Measurements from ENCODE around the gene CCBE1.
"Not testable (repeated sequence)": the region's sequence is repeated elsewhere in the genome, so short reads cannot be mapped to it uniquely, and the experiment has no call there.

CCBE1 gene

DNA sequence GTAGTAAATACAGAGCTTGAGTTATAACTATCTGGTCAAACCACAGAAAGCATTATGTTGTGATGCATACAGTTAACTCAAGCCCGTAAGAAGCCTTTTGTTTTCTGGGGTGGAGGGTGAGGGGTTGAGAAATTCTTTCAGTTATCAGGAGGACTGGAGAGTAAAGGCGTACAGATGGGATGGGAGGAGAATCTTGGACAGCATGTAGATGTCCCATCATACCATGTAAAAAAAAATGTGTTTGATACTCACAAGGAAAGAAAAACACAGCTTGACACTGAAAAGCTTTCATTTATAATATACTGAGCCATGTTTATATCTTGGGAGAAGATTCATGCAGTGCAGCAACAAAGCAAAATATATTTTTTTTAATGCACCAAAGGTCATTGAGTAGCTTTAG lies 12.4 kb downstream of the CCBE1 start:
- DNase-seq (ENCODE audit: low read depth, low spot score) = no peak

DNA sequence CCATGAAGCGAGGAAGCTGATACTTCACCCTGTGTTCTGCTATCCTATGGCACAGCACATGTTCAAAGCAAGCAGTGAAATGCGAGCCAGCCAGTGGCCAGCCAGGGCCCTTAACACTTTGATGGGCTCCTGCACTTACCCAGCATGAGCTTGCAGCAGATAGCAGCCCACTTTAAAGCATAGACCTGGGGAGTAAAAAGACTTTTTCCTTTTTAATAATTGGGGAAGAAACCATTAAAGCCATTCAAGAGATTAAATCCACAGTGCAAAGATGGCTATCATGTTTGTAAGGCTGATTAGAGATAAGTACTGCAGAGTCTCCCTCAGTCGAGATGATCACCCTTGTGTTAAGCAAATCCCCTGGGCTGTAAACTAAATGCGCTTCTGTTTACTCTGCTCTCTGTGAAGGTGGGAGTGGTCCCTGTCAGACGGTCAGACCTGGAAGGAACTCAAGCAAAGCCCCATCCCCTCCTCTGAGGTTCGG lies 15.7 kb downstream of the CCBE1 start:
- DNase-seq (ENCODE audit: low read depth, low spot score) = no peak

DNA sequence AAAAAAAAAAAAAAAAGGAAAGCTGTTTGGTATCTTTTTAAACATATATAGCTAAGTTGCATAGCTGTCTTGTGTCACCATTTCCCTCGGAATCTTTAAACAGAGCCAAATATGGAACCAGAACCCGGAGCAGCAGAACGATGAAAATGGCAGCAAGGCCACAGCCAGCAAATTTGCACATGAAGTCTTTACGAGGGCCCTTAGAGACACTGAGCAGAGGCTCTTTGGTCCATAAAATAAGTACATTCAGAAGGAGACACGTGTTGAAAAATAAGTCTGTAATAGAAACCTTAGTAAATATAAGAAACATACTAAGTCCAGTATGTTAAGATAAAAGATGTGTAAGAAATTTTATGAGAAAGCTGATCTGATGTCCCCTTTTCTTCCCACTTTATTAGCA lies 16.2 kb downstream of the CCBE1 start:
- no peak for DNase-seq (ENCODE audit: low read depth, low spot score)

DNA sequence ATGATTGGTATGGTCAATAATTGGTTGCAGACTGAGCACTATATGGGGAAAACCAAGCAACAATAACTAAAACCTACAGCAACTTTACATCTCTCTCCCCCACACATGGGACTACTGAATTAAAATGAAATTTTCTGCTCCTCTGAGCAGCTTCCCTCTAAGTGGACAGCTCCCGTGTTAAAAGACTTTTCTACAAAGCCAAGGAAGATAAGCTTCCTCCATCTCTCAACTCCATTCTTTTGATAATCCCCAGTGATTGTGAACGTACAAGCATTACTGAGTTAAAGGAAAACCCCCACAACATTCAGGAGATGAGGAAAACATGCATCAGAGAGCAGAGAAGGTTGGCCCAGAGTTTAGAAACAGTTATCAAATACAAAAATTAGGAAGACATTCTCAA lies 21.9 kb downstream of the CCBE1 start:
- DNase-seq (ENCODE audit: low read depth, low spot score) = no peak

DNA sequence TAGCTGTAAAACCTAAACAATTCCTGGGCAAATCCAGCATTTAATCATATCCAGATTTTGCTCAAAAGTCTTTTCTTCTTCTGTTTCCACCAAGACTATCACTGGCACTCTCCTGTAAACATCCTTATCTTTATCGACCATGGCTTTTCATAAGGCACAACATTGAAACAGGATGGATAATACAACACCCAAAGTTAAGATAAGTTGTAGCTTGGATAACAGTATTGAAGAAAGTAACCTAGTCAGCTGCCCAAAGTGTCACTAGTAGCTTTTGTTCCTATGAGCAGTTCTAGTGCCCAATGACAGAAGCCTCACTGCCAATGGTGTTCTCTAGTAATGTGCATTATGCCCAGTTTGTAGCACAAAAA lies 22.3 kb downstream of the CCBE1 start:
- DNase-seq (ENCODE audit: low read depth, low spot score) = no peak

DNA sequence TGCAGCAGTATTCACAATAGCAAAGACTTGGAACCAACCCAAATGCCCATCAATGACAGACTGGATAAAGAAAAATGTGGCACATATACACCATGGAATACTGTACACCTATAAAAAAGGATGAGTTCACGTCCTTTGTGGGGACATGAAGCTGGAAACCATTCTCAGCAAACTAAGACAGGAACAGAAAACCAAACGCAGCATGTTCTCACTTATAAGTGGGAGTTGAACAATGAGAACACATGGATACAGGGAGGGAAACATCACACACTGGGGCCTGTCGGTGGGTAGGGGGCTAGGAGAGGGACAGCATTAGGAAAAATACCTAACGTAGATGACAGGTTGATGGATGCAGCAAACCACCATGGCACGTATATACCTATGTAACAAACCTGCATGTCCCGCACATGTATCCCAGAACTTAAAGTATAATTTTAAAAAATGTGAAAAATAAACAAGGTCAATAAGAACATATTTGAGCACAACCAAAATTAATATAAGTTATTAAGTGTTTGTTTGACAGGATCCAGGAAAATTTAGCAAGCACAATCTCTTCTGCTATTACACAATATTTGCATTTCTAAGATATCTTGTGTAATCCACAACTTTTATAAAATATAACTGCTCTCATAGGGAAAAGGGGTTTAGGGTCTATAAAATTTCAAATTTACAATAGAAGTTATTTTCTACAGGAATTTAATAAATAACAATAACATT lies 22.9 kb downstream of the CCBE1 start:
- no peak for DNase-seq (ENCODE audit: low read depth, low spot score)

DNA sequence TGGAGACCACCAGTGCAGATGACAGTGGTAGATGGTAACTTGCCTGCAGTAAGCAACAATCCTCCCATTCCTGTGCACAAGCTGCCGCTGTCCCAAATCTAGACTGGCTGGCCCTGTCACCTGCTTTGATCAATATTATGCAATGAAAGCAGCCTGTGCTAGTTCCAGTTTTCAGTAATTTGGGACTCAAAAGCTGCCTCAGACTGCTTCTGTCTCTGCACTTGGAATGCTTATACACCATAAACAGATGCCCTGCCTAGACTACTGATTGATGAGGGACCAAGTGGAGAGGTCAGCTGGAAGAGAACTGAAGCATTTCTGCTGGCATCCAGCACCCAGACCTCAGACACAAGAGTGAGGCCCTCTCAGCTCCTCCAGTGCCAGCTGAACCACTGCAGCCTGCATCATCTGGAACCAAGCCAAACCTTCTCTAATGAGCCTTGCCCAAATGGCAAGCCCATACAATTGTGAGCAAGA lies 24.9 kb downstream of the CCBE1 start:
- no peak for DNase-seq (ENCODE audit: low read depth, low spot score)

DNA sequence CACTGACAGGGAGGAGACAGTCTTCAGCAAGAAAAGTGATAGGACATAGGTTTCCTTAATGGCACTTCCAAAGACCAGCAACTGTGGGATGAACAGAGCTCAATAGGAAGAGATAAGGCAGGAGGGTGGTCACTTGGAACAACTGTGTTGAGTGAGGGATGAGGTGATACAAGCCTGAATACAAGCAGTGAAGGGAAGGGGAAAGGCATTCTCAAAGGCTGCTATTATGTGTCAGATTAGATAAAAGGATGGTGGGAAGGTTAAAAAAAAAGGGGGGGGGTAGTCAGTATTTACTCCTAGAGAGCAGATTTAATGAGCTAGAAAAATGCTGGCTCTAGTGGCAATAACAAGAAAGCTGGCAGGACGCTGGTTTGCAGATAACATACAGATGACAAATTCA lies 25.7 kb downstream of the CCBE1 start:
- no peak for DNase-seq (ENCODE audit: low read depth, low spot score)

DNA sequence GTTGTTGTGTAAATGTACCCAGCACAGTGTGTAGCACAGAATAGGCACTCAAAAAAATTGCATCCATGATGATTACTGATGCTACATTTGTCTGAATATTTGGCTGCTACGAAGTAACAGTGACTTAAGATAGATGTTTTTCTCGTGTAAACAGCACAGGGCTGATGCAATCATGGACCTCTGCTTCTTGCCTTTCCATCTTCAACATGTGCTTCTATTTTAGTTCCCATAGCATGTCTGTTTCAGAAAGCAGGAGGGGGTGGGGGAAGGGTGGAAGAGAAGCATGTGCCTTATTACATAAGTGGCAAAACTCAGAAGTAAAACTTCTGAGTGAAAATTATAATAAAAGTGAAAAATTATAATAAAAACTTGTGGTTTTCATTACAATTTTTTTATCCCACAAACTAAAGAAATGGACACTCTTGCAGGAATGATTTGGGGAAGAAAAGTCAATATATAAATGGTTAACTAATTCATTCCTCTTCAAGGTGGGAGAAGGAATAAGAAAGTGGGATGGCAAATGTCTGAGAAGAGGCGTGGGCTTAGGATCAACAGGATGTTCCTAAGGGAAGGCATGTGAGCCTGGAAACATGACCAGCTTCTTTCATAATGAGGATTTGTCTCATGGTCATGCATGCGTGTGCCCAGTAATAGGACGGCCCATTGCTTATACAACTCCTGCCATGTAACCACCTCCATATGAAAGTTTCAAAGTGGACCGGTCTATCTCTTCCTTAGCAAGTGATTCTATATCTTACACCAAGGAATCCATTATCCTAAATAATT lies 27.2 kb downstream of the CCBE1 start:
- DNase-seq (ENCODE audit: low read depth, low spot score) = no peak

DNA sequence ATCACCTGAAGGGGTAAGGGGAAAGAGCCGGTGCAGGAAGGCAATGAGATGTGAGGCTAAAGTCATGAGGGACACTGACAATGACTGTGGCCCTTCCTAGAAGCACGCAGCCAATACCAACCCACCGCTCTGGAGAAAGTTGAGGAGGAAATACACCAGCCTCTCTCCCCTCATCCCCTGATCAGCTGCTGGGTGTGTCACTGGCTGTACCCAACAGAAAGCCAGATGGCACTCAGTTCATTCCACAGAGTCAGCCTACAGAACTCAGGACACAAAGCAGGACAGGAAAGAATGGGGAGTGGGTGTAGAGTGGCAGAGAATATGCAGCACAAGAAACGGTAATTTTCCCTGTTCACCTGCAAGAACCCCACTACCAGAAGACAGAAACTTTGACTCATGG lies 29.7 kb downstream of the CCBE1 start:
- no peak for DNase-seq (ENCODE audit: low read depth, low spot score)

DNA sequence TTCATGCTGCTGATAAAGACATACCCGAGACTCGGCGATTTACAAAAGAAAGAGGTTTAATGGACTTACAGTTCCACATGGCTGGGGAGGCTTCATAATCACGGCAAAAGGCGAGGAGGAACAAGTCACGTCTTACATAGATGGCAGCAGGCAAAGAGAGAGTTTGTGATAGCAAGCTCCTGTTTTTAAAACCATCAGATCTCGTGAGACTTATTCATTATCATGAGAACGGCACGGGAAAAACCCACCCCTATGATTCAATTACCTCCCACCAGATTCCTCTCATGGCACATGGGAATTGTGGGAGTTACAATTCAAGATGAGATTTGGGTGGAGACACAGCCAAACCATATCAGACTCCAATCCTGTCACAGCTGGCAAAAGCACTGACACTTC lies 31.2 kb downstream of the CCBE1 start:
- not testable (repeated sequence) for DNase-seq (ENCODE audit: low read depth, low spot score)

DNA sequence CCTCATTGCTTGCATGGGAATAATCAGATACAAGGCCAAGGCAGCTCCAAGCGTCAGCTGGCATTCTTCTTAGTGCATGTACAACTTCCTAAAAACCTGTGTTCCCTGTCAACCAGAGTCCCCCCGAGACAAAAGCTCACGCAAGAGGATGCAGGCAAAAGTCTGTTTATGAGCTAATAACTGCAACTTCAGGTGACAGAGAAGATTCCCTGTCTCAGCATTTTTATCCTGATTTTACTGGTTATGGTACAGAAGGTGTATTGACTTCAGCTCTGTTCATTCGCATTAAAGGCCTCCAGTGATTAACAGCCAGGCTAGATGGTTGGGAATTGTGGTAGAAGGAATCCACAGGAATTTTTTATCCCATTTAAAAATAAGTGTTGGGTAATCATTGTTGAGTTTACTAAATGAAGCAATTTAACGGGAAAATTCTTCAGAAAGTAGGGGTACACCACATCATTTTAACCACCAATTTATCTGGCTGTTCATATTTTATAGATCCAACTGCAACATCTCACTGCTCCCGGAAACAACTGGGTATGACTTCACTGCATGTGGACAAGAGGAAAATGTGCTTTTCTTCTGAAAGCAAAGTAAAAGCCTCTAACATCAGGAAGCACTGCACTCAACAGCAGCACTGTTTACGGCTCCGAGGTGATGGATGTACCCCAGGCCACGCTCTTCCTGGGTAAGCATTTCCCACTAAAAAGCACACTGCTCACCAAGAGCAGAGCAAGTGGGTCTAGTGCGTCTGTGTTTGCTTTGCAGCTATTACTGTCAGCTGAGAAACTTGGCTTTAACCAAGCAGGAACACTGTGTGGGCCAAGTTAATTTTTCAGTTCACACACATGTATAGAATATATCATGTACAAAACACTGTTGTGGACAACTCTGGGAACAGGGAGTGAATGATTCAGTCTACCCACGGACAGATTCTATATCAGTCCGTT lies 31.9 kb downstream of the CCBE1 start:
- no peak for DNase-seq (ENCODE audit: low read depth, low spot score)

DNA sequence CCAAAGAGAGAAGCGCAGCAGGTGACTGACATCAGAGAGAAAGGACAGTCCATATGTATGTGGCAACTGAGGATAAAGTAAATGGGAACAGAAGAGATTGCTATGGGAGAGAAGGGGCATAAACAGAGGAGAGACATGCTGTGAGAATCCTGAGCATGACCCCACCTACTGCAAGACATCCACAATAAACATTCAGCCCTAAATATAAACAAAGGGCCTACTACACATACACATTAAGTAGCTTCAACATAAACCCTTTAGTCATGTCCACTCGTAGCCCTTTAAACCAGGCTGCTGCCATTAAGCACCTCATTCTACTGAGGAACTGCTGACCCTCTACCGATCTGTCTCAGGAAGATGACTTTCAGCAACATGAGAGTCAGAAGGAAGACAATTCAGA lies 32.9 kb downstream of the CCBE1 start:
- no peak for DNase-seq (ENCODE audit: low read depth, low spot score)

DNA sequence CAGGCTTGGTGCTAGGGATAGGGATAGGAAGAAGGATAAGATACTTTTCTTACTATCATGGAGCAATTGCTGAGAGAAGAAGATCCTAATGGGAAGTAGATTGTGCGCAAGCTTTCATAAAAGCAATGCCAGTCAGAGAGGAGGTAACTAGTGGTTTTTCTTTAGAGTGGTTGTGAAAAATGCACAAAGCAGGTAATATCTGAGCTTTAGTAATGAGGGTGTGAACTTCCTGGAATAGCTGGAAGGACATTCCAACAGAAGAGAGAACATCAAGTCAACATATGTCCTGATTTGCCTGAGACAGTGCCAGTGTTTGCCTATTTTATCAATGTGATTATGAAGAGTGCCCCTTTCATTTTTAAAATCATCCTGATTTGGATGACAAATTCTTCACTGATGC lies 34.1 kb downstream of the CCBE1 start:
- no peak for DNase-seq (ENCODE audit: low read depth, low spot score)

DNA sequence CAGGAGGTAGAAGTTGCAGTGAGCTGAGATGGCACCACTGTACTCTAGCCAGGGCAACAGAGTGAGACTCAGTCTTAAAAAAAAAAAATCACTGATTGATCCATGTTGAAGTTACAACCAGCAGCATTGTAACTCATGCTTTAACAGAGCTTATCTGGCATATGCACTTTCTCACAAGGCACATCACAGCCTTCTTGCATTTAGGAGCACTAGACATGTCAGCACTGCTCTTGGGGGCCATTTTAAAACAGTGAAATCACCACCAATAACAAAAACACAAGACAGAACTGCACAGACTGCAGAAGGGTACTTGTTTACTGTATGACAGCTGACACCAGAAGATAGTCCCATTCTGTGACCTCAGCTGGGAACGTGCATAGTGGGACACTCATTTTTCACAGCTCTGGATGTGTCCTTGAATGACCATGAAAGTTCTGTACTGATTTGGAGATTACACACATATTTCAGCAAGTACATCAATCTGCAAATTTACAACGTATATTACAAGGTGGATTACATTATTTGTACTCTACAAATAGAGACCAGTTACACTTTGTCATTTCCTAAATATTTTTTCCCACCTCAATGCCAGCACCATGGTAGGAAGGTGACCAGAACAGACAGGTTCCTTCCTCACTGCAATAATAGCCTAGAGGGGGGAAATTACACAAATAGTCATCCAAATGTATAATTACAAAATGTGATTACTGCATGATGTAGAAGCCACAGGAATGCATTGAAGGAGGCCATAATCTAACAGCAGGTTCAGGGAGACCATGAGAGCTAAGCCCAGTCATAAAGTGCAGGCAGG lies 35.1 kb downstream of the CCBE1 start:
- no peak for DNase-seq (ENCODE audit: low read depth, low spot score)

DNA sequence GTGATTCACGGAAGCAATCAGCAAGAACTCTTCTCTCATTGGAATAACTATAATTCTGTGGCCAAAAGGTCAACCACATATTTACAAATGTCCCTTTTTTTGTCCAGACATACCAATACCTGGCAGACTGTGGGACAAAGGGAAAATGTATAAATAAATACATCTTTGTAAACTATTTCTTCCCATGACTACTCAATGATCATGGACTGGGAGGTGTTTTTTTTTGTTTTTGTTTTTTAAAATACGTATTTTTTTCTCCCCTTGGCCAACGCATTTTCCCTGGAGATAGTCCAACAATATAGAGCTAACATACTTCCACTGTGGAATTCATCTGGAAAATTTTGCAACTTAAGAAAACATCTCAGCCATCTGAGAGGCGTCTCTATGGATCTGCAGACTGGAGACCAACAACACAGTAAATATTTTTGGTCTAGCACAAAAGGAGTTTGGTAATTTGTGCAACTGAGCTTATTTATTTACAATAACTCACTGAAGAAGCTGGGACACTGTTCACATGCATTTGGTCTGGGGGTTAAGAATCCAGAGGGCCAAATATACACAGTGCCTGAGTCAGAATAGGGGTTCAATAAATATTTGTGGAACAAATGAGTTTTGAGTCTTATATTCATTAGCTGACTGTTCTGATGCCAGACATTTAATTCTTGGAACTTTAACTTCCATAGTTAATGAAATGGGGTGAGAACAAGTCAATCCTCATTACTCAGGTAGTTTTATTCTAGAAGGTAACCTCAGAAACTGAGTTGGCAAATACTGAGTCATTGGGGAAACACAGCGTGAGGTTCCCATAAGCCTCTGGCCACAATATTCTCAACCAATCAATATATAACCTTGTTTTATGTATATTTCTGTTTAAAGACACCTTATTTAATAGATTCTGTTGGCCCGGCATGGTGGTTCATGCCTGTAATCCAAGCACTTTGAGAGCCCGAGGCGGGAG lies 36.2 kb downstream of the CCBE1 start:
- DNase-seq (ENCODE audit: low read depth, low spot score) = peak; percentile 35

DNA sequence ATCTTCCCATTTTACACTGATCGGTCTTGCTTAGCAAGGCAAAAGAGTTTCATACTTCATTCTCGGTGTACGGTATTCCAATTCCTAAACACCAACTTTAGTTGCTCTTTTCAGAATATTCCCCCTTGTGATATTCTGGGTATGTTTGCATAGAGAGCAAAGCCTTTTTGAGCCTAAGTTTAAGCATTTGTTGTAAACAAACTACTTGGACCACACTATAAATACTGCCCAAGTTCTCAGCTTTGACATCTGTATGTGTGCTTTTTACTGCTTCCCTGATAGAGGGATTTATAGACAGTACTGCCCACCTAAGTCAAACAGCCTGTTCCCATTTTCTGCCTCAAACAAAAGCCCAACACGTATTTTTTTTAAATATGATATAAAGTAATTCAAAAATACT lies 36.9 kb downstream of the CCBE1 start:
- no peak for DNase-seq (ENCODE audit: low read depth, low spot score)

DNA sequence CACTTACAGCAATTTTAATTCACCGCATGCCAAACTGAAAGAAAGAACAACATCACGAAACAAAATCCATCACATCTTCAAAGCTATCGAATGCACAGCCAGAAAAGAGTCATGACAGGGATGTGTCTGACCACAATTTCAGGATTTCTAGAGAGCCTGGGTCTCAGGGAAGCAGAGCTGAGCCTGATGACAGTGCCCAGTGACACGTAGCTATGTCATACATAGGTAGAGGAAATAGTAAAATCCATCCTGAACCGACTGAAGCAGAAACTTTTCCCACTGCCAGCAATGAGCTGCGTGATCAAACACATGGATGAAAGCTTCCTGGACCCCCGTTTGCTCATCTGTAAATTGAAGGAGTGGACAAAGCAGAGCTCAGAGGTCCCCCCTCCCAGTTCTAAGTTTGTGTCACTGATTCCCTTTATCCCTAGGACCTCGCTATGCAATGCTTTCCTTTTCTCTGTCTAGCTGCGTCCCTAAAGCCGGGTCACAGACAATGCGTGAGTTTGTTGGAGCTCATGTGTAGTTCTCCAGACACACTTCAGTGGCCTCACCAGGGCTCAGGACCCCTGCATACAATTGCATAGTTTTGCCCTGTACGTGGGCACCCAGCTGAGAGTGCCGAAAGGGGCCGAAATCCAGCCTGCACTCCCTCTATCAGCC lies 37.6 kb downstream of the CCBE1 start:
- DNase-seq (ENCODE audit: low read depth, low spot score) = no peak

DNA sequence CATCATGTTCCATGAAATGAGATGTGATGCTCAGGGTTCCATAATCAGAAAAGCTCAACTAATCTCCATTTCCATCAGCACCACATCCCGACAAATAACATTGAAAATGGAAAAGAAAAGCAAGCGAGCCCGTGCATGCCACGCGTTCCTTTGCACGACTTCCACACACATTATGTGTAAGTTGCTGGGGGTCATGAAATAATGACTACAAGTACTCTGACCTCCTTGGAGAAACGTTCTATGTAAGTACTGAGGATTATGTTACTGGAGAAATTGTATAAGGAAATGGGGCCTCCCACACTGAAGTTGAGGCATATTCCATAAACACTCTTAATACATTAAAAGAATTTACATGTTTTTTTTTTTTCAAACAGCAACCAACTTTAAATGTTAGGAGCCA lies 38.3 kb downstream of the CCBE1 start:
- no peak for DNase-seq (ENCODE audit: low read depth, low spot score)
